ENCODE measurements around the gene KMT2D.

- no peak for TF ChIP-seq CTCF (IDR thresholded peaks at IDR 0.05)
- no peak for TF ChIP-seq YY1 (IDR thresholded peaks at IDR 0.05; ENCODE audit: low read depth)
- TF ChIP-seq TAF1 (IDR thresholded peaks at IDR 0.05; ENCODE audit: borderline replicate concordance, low read depth, low read length): no peak
- no peak for TF ChIP-seq FOSL2 (IDR thresholded peaks at IDR 0.05; ENCODE audit: borderline replicate concordance, low read depth)
- TF ChIP-seq IRF3 (IDR thresholded peaks at IDR 0.05; ENCODE audit: low read depth, low read length): no peak
- TF ChIP-seq POLR2AphosphoS5 (IDR thresholded peaks at IDR 0.05; ENCODE audit: low read depth, low read length): no peak
- TF ChIP-seq FOXM1 (IDR thresholded peaks at IDR 0.05; ENCODE audit: low read depth): no peak
- no peak for TF ChIP-seq USF1 (IDR thresholded peaks at IDR 0.05; ENCODE audit: borderline replicate concordance, low read depth)
Observed at GRCh38 chr12:49030119-49030518, 30.5 kb downstream of the KMT2D start.

Measured in SK-N-SH (cell line).